Liver (tissue), 3 donors: ENCODE data around the gene CYP4F11.

ENCODE experiments used
- CTCF ChIP-seq: fragments of 150-350 bp; IDR thresholded peaks from 2 replicates; pipeline ENCODE4 v1.5.1; 2017; ENCODE audit warnings: improper control_type of control experiment, low read depth, low read length; ENCODE audit not compliant: missing input control
- EGR1 ChIP-seq, 2 donors: IDR thresholded peaks; 2 replicates each; pipeline ENCODE4 v1.6.1; 2016 to 2018; ENCODE audit warnings: antibody characterized with exemption in 2 of 2, low read depth in 2 of 2
- FOXA1 ChIP-seq: IDR thresholded peaks from 2 replicates; pipeline ENCODE4 v1.6.1; 2016; ENCODE audit warnings: antibody characterized with exemption
- RAD21 ChIP-seq, 2 donors: IDR thresholded peaks; 2 replicates each; pipeline ENCODE4 v1.6.1; 2016; ENCODE audit warnings: antibody characterized with exemption in 2 of 2, mild to moderate bottlenecking in 2 of 2
- SP1 ChIP-seq: IDR thresholded peaks from 2 replicates; pipeline ENCODE4 v1.6.1; 2018; ENCODE audit warnings: antibody characterized with exemption, mild to moderate bottlenecking
- YY1 ChIP-seq: IDR thresholded peaks from 2 replicates; pipeline ENCODE4 v1.6.1; 2016; ENCODE audit warnings: antibody characterized with exemption, mild to moderate bottlenecking
- TF ChIP-seq, protein P1 (sequence below): IDR thresholded peaks from 2 replicates; pipeline ENCODE4 v1.6.1; 2016; ENCODE audit warnings: antibody characterized with exemption, mild to moderate bottlenecking
- donor health status: healthy.
- donor health status: healthy.

DNA sequence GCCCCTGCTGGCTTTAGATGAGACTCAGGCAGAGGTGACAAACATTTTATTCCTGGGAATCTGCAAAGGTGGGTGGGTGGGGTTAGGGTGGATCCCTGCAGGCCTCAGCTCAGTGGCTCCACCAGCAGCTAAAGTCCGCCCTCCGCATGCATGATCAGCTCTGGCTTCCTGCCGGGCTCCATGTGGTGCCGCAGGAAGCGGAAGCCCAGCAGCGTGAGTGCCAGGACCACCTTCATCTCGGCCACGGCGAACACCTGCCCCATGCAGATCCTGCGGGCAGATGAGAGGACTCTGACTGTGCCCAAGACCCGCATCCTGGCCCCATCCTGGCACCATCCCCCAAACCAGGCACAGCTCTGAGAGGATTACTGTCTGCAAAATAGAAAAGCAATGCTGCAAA lies 62.8 kb downstream of the CYP4F11 start:
- no peak for TF ChIP-seq YY1
- no peak for TF ChIP-seq CTCF
- TF ChIP-seq EGR1 (IDR thresholded peaks at IDR 0.05; ENCODE audit: low read depth in 2 of 2): no peak
- TF ChIP-seq, protein P1, sequence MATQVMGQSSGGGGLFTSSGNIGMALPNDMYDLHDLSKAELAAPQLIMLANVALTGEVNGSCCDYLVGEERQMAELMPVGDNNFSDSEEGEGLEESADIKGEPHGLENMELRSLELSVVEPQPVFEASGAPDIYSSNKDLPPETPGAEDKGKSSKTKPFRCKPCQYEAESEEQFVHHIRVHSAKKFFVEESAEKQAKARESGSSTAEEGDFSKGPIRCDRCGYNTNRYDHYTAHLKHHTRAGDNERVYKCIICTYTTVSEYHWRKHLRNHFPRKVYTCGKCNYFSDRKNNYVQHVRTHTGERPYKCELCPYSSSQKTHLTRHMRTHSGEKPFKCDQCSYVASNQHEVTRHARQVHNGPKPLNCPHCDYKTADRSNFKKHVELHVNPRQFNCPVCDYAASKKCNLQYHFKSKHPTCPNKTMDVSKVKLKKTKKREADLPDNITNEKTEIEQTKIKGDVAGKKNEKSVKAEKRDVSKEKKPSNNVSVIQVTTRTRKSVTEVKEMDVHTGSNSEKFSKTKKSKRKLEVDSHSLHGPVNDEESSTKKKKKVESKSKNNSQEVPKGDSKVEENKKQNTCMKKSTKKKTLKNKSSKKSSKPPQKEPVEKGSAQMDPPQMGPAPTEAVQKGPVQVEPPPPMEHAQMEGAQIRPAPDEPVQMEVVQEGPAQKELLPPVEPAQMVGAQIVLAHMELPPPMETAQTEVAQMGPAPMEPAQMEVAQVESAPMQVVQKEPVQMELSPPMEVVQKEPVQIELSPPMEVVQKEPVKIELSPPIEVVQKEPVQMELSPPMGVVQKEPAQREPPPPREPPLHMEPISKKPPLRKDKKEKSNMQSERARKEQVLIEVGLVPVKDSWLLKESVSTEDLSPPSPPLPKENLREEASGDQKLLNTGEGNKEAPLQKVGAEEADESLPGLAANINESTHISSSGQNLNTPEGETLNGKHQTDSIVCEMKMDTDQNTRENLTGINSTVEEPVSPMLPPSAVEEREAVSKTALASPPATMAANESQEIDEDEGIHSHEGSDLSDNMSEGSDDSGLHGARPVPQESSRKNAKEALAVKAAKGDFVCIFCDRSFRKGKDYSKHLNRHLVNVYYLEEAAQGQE: no peak
- TF ChIP-seq SP1: no peak
- no peak for TF ChIP-seq RAD21 (IDR thresholded peaks at IDR 0.05)
- no peak for TF ChIP-seq FOXA1
